Measurements from ENCODE around the gene ZC3H18.

The ZC3H18 gene

GRCh38 chr16:88642881-88643643 lies 72.9 kb downstream of the ZC3H18 start:
- DNase-seq: no peak

DNA sequence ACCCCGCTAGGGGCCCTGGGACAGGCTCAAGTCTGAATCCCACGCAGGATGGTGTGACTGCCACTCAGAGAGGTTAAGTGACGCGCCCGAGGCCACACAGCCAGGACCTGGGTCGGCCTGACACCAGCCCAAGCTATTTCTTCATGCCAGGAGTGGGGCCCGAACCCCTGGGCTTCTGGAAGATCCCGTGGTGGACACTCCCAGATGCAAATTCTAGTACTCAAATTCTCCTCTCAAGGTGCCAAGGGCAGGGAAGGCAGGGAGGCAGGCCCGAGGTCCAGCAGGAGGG lies 73.4 kb downstream of the ZC3H18 start:
- DNase-seq: no peak

DNA sequence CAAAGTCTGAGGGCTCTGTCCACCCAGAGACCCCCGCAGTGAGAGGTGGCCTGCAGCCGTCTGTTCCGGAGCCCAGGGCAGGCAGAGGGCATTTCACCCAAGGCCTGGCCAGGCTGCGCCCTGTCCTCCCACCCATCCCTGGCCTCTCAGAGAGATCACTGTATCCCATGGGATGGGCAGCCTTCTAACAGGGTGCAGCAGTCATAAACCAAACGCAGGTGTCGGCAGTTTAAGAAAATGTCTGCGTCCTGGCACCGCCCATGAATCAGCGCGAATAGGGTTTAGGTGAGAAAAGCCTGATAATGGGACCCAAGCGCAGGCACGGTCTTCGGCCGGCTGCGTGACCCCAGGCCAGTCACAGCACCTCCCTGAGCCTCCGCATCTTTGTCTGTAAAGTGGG lies 75.3 kb downstream of the ZC3H18 start:
- no peak for DNase-seq

GRCh38 chr16:88645941-88646340 lies 75.7 kb downstream of the ZC3H18 start:
- no peak for DNase-seq

DNA sequence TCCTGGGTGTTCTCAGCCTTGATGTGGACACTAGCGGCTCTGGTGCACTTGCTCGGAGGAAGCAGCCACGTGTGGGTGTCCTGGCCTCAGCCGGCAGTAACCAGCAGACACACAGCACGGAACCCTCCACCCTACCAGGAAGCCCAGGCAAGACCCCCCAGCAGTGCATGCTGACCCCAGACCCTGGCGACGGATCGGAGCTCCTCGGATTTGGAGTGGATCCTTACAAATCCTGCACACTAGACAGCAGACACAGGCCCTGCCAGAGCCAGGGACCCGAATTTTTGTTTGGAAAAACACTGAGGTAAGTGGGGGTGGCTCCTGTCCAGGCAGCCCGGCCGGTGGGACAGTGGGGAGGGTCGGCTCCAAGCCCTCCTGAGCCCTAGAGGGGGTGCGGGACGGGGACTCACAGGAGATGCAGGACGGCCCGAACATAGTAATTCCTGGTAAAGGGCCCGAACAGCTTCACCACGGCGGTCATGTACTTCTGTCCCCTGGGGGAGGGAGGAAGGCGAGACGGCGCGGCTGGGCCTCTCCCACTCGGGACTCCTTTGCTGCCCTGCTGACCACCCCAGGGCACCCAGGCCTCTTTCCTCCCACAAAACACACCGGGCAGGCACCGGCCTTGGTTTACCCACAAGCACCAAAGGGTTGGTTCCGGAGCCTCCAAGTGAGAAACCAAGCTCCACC lies 76.3 kb downstream of the ZC3H18 start:
- DNase-seq: no peak

GRCh38 chr16:88647178-88648070 lies 77.2 kb downstream of the ZC3H18 start:
- DNase-seq: no peak

DNA sequence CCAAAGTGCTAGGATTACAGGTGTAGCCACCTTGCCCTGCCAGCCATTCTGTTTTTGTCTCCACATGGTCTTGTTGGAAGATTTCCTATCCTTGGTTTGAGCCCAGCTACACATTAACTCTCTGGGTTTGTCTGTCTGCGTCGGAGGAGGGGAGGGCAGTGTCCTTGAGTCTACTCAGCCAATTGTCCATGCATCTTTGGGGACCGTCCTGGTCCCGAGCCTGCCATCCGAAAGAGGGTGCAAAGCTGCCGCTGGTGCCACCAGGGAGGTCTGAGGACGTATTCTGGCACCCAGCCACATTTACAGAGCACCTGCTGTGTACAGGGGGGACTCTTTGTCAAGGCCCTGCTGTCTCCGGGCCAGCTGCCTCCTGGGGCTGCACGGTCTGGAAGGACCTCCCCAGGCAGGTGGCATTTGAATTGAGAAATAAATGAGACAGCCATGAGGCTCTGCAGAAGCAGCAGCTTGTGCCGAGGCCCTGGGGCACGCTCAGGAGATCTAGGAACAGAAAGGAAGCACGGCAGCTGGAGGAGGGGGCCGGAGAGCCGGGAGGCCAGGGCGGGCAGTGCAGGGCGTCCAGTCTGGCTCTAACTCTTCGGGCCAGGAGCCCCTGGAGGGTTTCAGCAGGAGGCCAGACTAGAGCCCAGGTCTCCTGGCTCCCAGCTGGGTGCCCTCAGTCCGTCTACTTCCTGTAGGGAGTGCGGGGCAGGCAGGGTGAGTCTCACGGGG lies 79.2 kb downstream of the ZC3H18 start:
- no peak for DNase-seq

DNA sequence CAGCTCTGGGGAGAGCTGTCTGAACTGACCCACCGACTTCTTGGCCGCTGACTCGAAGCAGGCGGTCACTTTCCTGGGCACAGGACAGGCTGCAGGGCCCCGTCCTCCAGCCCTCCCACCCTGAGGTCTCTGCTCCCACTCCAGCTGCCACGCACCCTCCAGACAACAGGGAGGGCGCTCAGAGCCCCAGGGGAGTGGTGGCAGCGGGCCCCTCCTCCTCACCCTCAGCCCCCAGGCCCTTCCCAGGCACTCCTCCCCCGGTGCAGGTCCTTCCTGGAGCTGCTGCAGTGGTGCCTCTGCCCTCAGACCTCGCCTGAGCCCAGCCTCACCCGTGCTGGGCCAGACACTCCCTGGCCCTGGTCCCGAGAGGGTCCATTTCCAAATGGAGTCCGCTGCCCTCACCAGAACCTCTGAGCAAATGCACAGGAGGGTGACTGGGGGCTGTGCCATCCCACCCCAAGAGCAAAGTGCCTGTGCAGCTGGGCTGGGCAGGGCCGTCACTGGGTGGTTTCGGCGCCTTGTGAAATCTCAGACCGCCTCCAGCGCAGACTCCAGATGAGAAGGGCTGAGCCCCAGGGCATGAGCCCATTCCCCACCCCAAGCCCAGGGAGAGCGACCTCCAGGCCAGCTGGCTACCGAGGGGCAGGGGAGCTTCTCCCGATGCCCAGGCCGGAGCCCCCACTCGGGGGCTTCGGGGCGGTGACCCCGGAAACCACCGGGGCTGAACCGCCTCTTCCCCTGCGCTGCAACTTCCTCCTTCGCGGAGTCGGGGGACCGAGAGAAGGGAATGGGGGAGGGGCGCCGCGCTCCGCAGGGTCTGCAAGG lies 79.9 kb downstream of the ZC3H18 start:
- peak; percentile 64 for DNase-seq

GRCh38 chr16:88650749-88651275 lies 80.6 kb downstream of the ZC3H18 start, which contains the start of gene CYBA:
TSS of gene CYBA (minus strand) at chr16:88651053. CDS start at chr16:88651013, 40 bp downstream.
- DNase-seq: peak; percentile 85

GRCh38 chr16:88651276-88651988 lies 81.2 kb downstream of the ZC3H18 start:
- no peak for DNase-seq

DNA sequence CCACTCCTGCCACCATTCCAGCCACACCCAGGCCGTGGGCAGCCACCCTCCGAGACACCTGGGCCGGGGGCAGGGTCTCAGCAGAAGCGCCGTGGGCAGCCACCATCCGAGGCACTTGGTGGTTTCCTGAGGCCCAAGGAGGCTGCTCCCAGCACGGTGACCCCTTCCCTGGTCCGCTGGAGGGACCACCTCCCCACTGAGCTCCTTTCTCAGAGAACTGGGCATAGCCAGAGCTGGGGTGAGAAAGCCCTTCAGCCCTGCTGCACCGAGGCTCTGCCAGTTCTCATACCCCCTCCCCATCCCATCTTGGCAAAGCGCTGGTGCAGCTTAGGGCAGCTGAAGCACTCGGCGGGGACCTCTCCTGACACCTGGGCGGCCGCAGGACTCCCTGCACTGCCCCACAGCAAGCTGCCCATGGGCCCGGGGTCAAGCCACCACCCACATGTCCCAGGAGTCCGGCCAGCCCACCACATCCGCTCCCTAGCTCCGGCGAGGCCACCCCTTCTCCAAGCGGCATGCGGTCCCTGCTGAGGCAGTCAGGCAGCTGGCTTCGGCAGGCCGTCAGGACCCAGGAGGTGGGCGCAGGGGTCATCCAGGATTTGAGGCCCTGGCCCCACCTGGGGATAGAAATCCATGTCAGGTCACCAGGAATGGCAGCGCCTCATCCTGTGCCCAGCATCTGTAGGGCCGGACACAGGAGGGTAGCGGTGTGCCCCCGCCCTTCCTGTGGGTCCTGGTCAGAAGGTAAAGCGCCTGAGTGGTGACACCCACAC lies 82.0 kb downstream of the ZC3H18 start:
- no peak for DNase-seq

DNA sequence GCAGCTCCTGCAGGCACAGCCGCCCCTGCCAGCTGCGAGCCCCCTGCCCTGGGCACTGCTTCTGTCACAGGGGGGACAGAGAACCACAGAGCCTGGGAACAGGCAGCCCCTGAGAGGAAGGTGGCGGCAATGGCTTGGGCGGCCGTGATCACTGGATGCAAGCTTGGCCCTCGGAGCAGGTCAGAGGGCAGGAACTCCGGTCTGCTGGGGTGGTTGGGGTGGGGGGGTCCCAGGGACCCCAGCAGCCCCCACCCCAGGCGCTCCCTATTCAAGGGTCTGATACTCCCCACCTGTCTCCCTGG lies 82.5 kb downstream of the ZC3H18 start:
- DNase-seq: no peak

GRCh38 chr16:88653101-88653500 lies 82.9 kb downstream of the ZC3H18 start:
- DNase-seq: no peak

- no peak for DNase-seq
Measured at GRCh38 chr16:88653596-88654362, 83.6 kb downstream of the ZC3H18 start.

GRCh38 chr16:88654363-88655052 lies 84.3 kb downstream of the ZC3H18 start:
- DNase-seq: no peak

DNA sequence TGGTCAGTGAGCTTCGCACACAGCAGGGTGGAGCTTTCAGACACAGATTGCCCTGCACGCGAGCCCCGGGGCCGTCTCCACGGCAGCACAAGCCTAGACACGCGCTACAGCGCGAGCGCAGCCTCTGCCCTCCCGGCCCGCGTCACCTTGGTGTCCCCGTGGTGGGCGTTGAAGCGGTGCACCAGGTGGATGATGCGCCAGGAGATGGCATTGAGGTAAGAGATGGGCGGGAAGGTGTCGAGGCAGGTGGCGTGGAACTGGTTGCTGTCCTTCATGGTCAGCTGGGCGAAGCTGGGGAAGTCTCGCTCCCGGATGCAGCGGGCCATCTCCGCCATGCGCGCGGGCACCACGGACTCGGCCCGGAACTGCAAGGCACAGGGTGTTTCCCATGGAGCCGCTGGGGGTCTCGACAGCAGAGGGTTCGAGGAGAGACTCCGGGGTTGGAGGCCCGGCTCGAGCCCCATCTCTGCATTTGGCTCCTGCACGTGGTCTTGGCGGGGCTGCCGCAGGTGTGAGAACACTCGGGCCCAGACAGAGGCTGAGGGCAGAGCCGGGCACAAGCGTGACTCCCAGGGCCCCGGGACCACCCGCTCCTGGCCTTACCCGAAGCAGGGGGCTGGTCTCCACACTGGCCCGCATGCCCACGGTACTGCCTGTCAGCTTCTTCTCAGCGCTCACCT lies 85.0 kb downstream of the ZC3H18 start:
- no peak for DNase-seq

- no peak for DNase-seq
Measured at GRCh38 chr16:88655733-88656281, 85.6 kb downstream of the ZC3H18 start.
